HepG2 (cell line): Measurements from ENCODE around the gene UTP4. TPM values are rescaled to one million over a fixed set of nuclear protein-coding genes. Genes with fewer than 3 reads are reported as not detected.

Experiments
- BHLHE40 ChIP-seq: IDR thresholded peaks from 2 replicates; pipeline ENCODE4 v1.6.1; 2011; ENCODE audit warnings: low read length, improper control_type of control experiment
- CBX1 ChIP-seq: IDR thresholded peaks from one replicate; pipeline ENCODE4 v1.6.1; 2016; ENCODE audit warnings: antibody characterized with exemption, low read depth
- ETV5 ChIP-seq: IDR thresholded peaks from 2 replicates; pipeline ENCODE4 v1.6.1; 2018; ENCODE audit warnings: missing biosample characterization, missing genetic modification reagents, inconsistent platforms, borderline replicate concordance
- FOSL1 ChIP-seq: sonication (generic); formaldehyde crosslinking; IDR thresholded peaks from 2 replicates; pipeline ENCODE4 v1.9.0; 2021; ENCODE audit warnings: missing genetic modification reagents, borderline replicate concordance
- GLI4 ChIP-seq: sonication (generic); formaldehyde crosslinking; IDR thresholded peaks from 2 replicates; pipeline ENCODE4 v1.5.1; 2020; ENCODE audit warnings: missing genetic modification reagents, mild to moderate bottlenecking, moderate library complexity, borderline replicate concordance
- NCOR1 ChIP-seq: fragments of 200-600 bp; sonication (generic); IDR thresholded peaks from 2 replicates; pipeline ENCODE4 v1.7.0; 2017; ENCODE audit warnings: antibody characterized with exemption, low read length, borderline replicate concordance
- PCBP1 ChIP-seq: fragments of 200-400 bp; formaldehyde crosslinking; IDR thresholded peaks from 2 replicates; pipeline ENCODE4 v1.6.1; 2017; ENCODE audit warnings: mild to moderate bottlenecking, low read depth, low read length, borderline replicate concordance
- PHF21A ChIP-seq: sonication (generic); formaldehyde crosslinking; IDR thresholded peaks from 2 replicates; pipeline ENCODE4 v1.5.0; 2020; ENCODE audit warnings: mild to moderate bottlenecking, missing genetic modification reagents
- PHF8 ChIP-seq: sonication (generic); formaldehyde crosslinking; IDR thresholded peaks from 2 replicates; pipeline ENCODE4 v1.5.0; 2020; ENCODE audit warnings: missing genetic modification reagents
- POLR2AphosphoS2 ChIP-seq: IDR thresholded peaks from 2 replicates; pipeline ENCODE4 v1.6.1; 2011; ENCODE audit warnings: low read depth, low read length, improper control_type of control experiment
- SAFB2 ChIP-seq: sonication (generic); formaldehyde crosslinking; IDR thresholded peaks from 2 replicates; pipeline ENCODE4 v1.5.1; 2020; ENCODE audit warnings: missing genetic modification reagents, low read depth, mild to moderate bottlenecking, borderline replicate concordance
- SOX6 ChIP-seq, 2 experiments: fragments of 450-650 bp in 1 of 2; sonication (generic) in 1 of 2; formaldehyde crosslinking in 1 of 2; IDR thresholded peaks; 2 replicates each; pipeline versions ENCODE4 v1.4.0 to v1.6.1; 2017 to 2020; ENCODE audit warnings: antibody characterized with exemption in 1 of 2, mild to moderate bottlenecking in 1 of 2, missing genetic modification reagents in 1 of 2
- TBP ChIP-seq: sonication (generic); formaldehyde crosslinking; IDR thresholded peaks from 2 replicates; pipeline ENCODE4 v1.5.0; 2020; ENCODE audit warnings: missing genetic modification reagents
- TEAD3 ChIP-seq: optimal IDR thresholded peaks from 2 replicates; pipeline ENCODE3; 2016; ENCODE audit warnings: borderline replicate concordance
- ZBTB42 ChIP-seq: sonication (generic); formaldehyde crosslinking; IDR thresholded peaks from 2 replicates; pipeline ENCODE4 v1.5.0; 2020; ENCODE audit warnings: mild to moderate bottlenecking, missing genetic modification reagents
- ZNF672 ChIP-seq: sonication (generic); formaldehyde crosslinking; IDR thresholded peaks from 2 replicates; pipeline ENCODE4 v1.8.1; 2022; ENCODE audit warnings: missing genetic modification reagents
- ZNF724P ChIP-seq: sonication (generic); formaldehyde crosslinking; IDR thresholded peaks from 2 replicates; pipeline ENCODE4 v1.8.0; 2022; ENCODE audit warnings: missing genetic modification reagents, borderline replicate concordance
- ZNF75D ChIP-seq: sonication (generic); formaldehyde crosslinking; IDR thresholded peaks from 2 replicates; pipeline ENCODE4 v1.8.1; 2023; ENCODE audit warnings: missing genetic modification reagents, mild to moderate bottlenecking, borderline replicate concordance
- ZNF790 ChIP-seq: sonication (generic); formaldehyde crosslinking; IDR thresholded peaks from 2 replicates; pipeline ENCODE4 v1.8.0; 2022; ENCODE audit warnings: missing genetic modification reagents, mild to moderate bottlenecking, borderline replicate concordance
- ZNF879 ChIP-seq: sonication (generic); formaldehyde crosslinking; IDR thresholded peaks from 2 replicates; pipeline ENCODE4 v1.8.1; 2023; ENCODE audit warnings: missing genetic modification reagents
- ZNF883 ChIP-seq: sonication (generic); formaldehyde crosslinking; IDR thresholded peaks from 2 replicates; pipeline ENCODE4 v1.5.1; 2020; ENCODE audit warnings: mild to moderate bottlenecking, missing genetic modification reagents; ENCODE audit errors: not compliant biosample characterization
- polyA plus RNA-seq, 8 experiments: library from polyadenylated mRNA; depleted of rRNA in 3 of 8; stranded (reverse) in 7 of 8; unstranded in 1 of 8; fragments of >200 nt; fragmentation: Illumina TruSeq in 4 of 8; extraction: Trizol in 4 of 8; gene quantifications; 2 replicates each; pipeline versions ENCODE4 v1.2.1 to v1.2.3, GENCODE V29; 2011 to 2016; ENCODE audit warnings: low read depth in 4 of 8, missing spikeins in 1 of 8, mixed read lengths in 1 of 8; ENCODE audit not compliant: insufficient read depth in 1 of 8
- total RNA-seq, 5 experiments: library from RNA; depleted of rRNA; stranded (reverse); fragments of >200 nt; fragmentation: Illumina TruSeq; extraction: Trizol; gene quantifications; 2 replicates each; pipeline ENCODE4 v1.2.3, GENCODE V29; 2016; ENCODE audit warnings: low read depth in 1 of 5
- TF ChIP-seq, protein P1 (sequence below): sonication (generic); formaldehyde crosslinking; IDR thresholded peaks from 2 replicates; pipeline ENCODE4 v1.4.0; 2020; ENCODE audit warnings: missing genetic modification reagents
- TF ChIP-seq, protein P2 (sequence below): sonication (generic); formaldehyde crosslinking; conservative IDR thresholded peaks from 2 replicates; pipeline ENCODE4 v1.8.0; 2022; ENCODE audit warnings: mild to moderate bottlenecking, moderate library complexity, missing genetic modification reagents
- TF ChIP-seq, protein P3 (sequence below): sonication (generic); formaldehyde crosslinking; IDR thresholded peaks from 2 replicates; pipeline ENCODE4 v1.8.0; 2022; ENCODE audit warnings: missing genetic modification reagents, mild to moderate bottlenecking, borderline replicate concordance

UTP4 gene
- total and polyA plus RNA-seq, 2 of the 13 experiments (the other 11 are each of a cell fraction or from before 2014, with no cell fraction given) = 30.0 to 85.8 TPM

DNA sequence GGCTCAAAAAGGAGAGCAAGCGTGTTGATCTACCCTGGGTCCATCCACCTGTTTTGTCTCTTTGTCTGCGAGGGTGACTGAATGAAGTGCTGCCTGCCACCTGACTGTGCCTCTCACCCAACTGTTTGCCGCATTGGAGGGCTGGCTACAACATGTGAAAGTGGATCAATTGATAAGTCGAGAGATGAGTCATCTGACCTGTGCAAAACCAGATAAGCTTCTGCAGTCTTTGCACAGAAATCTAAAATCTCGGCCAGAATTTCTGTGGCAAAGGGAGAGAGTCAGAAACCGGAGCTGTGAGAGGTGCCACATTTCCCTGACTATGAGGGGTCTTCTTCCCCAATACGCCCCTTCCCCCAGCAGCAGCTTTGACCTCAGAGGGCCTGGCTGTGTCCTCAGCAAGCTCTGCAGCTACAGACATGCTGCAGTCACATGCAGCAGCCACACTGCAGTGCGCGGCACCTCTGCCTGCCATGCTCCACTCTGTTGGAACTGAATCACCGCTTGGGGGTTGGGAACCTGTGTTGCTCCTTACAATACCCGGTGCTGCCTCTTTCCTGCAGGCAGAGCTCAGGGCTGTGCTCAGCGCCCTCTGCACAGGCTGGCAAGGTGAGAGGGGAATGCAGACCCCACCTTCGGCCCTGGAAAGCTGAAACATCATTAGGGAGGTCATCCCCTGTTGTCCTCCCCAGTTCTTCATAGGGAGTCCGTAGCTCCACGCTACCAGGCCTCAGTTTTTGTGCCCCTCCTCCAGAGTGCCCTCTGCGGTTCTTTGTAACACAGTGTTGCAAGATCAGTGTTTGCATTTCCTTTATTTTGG is 43.1 kb upstream of the UTP4 start (continued):
- TF ChIP-seq, protein P1, sequence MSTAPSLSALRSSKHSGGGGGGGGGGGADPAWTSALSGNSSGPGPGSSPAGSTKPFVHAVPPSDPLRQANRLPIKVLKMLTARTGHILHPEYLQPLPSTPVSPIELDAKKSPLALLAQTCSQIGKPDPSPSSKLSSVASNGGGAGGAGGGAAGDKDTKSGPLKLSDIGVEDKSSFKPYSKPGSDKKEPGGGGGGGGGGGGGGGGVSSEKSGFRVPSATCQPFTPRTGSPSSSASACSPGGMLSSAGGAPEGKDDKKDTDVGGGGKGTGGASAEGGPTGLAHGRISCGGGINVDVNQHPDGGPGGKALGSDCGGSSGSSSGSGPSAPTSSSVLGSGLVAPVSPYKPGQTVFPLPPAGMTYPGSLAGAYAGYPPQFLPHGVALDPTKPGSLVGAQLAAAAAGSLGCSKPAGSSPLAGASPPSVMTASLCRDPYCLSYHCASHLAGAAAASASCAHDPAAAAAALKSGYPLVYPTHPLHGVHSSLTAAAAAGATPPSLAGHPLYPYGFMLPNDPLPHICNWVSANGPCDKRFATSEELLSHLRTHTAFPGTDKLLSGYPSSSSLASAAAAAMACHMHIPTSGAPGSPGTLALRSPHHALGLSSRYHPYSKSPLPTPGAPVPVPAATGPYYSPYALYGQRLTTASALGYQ = no peak
- peak; percentile 27; the same call in 1 of the 2 replicates for TF ChIP-seq GLI4 (CRISPR knock-in tag)
- TF ChIP-seq ZNF75D = no peak
- TF ChIP-seq ZNF672 (CRISPR knock-in tag) = no peak
- TF ChIP-seq ZNF790 (CRISPR knock-in tag) = no peak
- TF ChIP-seq ZNF724P (CRISPR knock-in tag) = no peak
- no peak for TF ChIP-seq PCBP1
- TF ChIP-seq SOX6 (IDR thresholded peaks at IDR 0.05) = no peak
- peak; percentile 50 for TF ChIP-seq SOX6 (CRISPR knock-in tag; IDR thresholded peaks at IDR 0.05)
- no peak for TF ChIP-seq POLR2AphosphoS2
- 0 out of 2 replicates have a peak, but pooled peaks have one; percentile 25 for TF ChIP-seq BHLHE40
- peak; percentile 65 for TF ChIP-seq CBX1
- TF ChIP-seq, protein P2, sequence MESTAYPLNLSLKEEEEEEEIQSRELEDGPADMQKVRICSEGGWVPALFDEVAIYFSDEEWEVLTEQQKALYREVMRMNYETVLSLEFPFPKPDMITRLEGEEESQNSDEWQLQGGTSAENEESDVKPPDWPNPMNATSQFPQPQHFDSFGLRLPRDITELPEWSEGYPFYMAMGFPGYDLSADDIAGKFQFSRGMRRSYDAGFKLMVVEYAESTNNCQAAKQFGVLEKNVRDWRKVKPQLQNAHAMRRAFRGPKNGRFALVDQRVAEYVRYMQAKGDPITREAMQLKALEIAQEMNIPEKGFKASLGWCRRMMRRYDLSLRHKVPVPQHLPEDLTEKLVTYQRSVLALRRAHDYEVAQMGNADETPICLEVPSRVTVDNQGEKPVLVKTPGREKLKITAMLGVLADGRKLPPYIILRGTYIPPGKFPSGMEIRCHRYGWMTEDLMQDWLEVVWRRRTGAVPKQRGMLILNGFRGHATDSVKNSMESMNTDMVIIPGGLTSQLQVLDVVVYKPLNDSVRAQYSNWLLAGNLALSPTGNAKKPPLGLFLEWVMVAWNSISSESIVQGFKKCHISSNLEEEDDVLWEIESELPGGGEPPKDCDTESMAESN = 0 out of 2 replicates have a peak, but pooled peaks have one; percentile 25
- TF ChIP-seq PHF8 (CRISPR knock-in tag) = peak; percentile 38; the same call in 1 of the 2 replicates
- TF ChIP-seq, protein P3, sequence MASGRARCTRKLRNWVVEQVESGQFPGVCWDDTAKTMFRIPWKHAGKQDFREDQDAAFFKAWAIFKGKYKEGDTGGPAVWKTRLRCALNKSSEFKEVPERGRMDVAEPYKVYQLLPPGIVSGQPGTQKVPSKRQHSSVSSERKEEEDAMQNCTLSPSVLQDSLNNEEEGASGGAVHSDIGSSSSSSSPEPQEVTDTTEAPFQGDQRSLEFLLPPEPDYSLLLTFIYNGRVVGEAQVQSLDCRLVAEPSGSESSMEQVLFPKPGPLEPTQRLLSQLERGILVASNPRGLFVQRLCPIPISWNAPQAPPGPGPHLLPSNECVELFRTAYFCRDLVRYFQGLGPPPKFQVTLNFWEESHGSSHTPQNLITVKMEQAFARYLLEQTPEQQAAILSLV (CRISPR knock-in tag) = peak; percentile 73; the same call in 1 of the 2 replicates
- no peak for TF ChIP-seq ETV5 (CRISPR knock-in tag)
- no peak for TF ChIP-seq NCOR1
- TF ChIP-seq SAFB2 (CRISPR knock-in tag) = no peak
- TF ChIP-seq ZBTB42 (CRISPR knock-in tag) = no peak
- peak; percentile 54; the same call in 1 of the 2 replicates for TF ChIP-seq PHF21A (CRISPR knock-in tag)
- no peak for TF ChIP-seq ZNF879 (CRISPR knock-in tag)
- peak; percentile 51 for TF ChIP-seq FOSL1
- TF ChIP-seq ZNF883 = peak; percentile 52
- no peak for TF ChIP-seq TBP (CRISPR knock-in tag)
- TF ChIP-seq TEAD3 = peak; percentile 59
